Activated CD8-positive, alpha-beta memory T cell treated with anti-CD3 and anti-CD28 coated beads, Interleukin-2, amount 50 U/mL, for 48 hours (primary cell): ENCODE data around the gene NGF.

Experiments used
- DNase-seq: peaks from one replicate; pipeline ENCODE4 v3.0.0-alpha.2; 2020

NGF gene

DNA sequence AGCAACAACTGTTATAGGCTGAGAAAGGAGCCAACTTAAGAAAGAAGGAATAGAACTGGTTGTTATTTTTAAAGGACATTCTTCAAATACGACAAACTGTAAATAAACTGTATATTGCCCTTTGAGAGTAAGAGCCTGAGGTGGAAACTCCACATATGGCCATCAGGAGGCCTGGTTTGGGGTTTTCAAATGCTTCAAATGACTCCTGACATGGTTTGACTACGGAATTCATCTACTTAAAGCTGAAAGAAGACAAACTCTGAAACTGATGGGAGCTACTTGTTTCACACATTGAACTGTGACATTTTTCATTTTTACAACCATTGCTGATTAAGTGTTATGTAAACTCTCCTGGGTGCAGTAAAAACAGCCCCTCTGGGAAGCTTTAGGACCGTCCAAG, 59.8 kb downstream of the NGF start:
- no peak for DNase-seq

DNA sequence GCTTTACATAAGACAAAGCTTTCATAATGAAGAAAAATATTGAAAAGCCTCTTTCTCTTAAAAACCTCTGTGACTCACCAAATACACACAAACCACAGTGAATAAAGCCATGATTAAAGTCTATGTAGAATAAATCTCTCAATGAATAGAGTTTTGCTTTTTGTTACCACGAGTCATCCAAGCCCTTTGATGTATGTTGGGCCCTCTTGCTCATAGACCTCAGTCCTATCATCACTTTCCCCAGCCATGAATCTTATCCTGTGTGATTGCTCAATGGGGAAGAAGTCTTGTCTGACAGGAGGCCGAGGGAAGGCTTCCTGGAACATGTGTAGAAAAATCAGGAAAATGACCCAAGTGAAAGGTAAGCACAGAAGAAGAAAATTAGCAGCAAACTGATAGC, 60.8 kb downstream of the NGF start:
- DNase-seq = no peak

DNA sequence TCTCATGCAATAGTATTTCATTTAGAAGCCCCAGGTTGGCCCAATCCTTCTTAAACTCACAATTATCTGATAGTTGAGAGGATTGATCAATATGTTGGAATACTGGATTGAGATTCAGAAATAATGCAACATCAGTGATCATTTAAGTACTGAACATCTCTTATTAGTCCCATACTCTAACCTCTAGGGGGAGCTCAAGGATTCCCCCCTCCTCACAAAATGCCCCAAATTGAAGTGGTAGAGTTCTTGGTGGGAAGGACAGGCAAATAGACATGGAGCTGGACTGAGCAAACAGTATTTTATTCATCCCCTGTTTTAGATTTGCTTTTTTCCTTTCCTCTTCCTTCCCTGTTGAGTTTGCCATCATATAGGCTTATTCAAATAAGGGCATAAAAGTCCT, 62.8 kb downstream of the NGF start:
- DNase-seq = no peak

DNA sequence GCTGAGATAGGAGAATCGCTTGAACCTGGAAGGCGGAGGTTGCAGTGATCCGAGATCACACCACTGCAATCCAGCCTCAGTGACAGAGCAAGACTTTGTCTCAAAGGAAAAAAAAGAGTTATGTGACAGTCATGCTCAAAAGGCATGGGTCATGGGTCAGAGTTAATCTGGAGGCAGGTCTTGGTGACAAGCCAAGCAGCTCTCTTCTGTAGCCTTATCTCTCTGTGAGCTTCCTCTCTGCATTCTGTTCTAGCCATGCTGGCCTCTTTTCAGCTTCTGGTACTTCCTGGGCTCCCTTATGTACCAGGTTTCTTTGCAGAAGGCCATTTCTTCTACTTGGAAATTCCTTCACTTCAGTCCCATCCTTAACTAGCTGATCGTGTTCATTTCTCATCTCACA, 63.6 kb downstream of the NGF start:
- DNase-seq = no peak

DNA sequence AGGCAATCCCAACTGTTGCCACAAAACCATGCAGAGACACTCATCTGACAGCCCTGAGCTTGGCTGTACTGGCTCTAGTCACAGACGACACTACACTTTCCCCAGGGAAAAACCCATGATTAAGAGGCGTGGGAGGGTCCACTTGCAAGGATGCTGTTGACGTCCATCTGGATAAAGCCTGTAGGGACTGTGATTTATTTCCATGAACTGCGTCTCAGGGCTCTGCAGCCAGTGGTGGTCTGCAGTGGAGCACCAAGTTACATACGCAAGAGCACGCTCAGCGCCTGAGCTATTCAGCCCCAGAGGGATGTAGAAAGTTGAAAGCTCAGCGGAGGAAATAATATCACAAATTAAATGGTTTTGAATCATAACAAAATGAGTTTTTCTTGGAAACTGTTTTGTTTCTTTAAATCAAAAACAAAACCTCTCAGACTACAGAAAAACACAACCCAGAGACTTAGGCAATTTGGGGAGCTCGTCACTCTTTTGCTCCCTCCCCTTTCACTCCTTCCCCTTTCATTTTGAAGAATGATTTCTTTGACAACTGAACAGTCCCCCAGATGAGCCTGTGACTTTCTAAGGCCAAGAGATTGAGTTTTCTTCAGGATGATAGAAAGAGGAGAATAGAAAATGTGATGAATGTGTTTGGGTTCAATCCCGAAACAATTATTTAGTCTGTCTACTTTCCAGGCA, 71.2 kb downstream of the NGF start:
- no peak for DNase-seq

DNA sequence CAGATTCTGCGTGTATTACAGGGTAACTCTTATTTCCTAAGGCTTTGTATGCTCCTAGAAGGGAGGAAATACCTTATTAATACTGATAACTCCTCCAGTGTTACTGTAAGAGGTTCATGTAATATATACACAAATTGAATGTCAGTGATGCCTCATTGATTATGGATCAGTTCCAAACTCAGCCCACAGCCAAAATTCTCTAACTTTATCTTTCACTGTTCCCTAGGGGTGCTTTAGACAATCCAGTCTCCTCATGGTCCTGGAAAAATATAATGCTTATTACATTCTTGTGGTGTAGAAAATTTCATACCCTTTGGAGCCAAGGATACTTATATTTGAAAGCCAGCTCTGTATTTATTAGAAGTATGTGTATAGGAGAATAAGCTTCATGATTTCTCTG, 73.0 kb downstream of the NGF start:
- no peak for DNase-seq

DNA sequence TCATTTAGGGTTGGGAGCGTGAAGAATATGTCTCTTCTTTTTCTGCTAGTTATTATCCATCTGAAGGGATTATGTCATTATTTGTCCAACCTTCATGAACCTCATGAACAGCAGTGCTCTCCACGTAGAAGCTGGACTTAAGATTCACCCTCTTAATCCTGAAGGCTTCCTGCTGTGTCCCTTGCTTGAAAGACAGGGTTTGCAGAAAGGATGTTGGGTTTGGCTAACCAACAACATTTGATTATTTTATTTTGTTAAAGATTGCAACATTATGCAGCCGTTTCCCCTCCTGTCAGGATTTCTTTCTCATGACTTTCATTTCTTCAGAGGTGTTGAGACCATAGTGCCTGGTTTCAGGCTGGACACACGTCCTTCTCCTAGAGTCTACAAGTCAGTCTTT, 75.2 kb downstream of the NGF start:
- DNase-seq = no peak

DNA sequence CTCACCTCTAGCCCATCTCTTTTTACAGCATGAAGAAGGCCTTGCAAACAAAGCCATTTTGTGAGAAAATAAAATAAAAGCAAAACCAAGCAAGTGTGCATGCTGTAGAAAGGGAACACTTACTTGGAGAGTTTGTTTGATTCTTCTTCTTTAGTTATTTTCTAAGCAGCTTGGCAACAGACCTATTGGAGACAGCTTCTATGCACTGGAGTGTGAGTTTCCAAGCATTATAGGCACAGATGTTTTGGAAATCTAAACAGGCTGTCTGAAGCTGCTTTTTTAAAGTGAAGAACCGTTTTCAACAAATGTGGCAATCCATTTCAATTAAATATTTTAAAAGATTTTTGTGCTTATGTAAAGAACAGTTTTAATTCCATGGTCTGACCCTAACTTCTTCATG, 76.6 kb downstream of the NGF start:
- no peak for DNase-seq

DNA sequence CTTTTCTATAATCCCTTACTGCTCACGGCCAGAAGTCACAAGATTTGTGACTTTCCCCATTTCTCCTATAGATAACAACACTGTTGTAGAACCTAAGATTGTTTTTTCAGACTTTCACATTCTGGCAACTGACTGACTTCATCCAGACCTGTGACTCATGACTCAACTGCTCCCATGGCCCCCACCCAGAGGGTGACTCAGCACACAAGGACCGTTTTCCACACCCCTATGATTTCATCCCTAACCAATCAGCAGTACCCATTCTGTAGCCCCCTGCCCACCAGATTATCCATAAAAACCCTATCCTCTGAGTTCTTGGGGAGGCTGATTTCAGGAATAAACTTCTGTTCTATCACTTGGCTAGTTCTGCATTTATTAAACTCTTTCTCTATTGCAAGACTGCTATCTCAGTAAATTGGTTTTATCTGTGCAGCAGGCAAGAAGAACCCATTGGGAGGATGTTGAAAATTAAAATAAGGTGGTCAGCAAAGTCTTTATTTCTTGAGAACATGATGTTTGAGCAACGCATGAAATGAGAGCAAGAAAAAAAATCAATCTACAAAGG, 79.7 kb downstream of the NGF start:
- no peak for DNase-seq

DNA sequence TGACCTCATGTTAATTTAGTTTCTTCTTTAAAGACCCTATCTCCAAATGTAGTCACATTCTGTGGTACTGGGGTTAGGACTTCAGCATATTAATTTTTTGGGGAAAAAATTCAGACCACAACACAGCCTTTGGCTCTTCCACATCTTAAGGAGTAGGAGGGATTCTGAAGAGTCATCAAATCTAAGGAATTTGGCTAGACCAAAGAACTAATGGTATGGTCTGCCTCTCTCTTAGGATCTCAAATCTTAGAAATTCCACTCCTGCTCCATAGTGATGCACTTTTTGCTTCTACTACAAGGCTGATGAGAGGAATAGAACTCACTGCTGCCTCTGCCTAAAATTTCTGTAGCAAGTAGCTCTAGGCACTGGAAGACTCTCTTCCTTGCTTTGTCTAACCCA, 80.5 kb downstream of the NGF start:
- DNase-seq = no peak

DNA sequence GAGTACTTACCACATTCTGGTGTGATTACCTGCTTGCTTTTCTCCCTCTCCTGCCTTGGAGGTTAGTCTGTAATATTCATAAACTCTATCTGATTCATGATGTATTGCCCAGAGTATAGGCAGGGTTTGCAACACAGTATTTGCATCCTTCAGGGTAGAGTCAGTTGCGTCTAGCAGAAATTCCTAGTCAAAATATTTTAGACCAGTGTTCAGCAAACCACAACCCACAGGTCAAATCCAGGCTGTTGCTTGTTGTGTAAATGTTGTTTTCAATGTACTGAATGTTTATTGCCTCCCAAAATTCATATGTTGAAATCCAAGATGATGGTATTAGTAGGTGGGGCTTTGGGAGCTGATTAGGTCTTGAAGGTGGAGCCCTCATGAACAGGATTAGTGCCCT, 82.9 kb downstream of the NGF start:
- DNase-seq = no peak

DNA sequence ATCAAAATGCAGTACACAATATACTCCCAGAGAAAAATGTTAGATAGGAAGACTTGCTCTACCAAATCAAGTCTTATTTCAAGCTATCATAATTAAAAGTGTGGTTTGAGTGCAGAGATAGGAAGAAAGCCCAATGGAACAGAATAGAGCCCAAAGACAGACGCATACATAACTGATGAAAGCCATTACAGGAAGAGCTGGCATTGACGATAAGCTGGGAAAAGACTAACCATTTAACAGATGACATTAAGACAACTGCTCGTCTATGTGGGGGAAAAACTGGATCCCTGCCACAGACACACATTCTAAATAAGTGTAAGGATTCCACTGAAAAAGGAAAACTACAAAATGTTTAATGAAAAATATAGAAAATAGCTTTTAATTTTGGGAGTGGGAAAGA, 85.5 kb downstream of the NGF start:
- no peak for DNase-seq

DNA sequence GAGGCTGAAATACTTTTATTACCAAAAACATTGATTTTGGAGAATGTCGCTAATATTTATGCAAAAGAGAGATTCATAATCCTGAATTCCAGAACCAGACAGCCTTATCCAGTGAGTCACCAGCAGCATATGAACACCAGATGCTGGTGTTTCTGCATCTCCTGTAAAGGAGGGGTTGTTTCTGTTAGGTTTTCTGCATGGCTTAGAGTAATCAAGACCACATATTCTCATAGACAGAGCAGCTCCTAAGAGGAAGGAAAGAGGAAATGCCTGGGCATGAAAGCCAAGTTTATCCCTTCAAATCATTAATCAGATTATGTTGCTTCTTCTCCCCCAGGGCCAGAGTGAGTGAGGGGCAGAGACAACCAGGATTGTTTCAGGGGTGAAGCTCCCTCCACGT, 86.2 kb downstream of the NGF start:
- no peak for DNase-seq

DNA sequence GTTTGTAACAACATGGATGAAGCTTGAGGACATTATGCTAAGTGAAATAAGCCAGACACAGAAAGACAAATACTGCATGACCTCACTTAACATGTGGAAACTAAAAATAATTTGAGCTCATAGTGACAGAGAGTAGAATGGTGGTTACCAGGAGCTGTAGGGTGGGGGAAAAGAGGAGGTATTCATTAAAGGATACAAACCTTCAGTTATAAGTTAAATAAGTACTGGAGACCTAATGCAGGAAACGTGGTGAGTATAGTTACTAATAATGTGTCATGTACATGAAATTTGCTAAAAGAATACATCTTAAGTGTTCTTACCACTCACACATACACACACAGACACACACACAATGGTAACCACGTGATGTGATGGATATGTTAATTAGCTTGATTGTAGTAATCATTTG, 86.7 kb downstream of the NGF start:
- no peak for DNase-seq

DNA sequence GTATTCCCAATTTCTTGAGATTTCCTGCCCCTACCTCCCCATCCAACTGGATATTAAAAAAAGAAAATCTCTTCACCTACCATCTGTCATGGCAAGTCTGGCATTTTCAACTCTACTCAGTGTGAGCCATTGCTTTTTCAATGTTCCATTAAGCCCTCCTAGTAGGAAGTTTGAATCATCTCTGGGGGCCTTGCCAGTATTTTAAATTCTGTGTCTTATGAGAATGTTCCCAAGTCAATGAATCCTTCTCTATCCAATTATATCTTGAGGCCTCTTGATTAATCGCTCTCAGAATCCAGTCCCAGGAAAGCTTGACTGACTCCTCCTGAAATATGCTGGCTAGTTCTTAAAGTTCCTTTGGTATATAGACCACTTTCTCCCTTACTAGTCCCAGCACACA, 91.5 kb downstream of the NGF start:
- DNase-seq = no peak

DNA sequence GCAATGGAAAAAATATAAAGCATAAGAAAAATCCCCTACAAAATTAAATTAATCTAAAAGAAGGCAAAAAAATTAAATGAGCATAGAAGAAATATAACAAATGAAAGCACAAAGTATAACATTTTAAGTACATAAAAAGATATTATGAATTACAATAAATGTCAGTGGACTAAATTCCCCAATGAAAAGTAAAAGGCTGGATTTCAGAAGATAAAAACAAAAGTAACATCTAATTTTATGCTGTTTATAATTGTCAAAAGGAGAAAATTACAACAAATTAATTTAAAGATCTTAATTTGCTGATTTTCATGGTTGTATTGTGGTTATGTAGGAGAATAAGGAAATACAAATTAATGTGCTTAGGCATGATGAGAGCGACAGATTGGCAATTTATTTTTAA, 92.8 kb downstream of the NGF start:
- DNase-seq = no peak

DNA sequence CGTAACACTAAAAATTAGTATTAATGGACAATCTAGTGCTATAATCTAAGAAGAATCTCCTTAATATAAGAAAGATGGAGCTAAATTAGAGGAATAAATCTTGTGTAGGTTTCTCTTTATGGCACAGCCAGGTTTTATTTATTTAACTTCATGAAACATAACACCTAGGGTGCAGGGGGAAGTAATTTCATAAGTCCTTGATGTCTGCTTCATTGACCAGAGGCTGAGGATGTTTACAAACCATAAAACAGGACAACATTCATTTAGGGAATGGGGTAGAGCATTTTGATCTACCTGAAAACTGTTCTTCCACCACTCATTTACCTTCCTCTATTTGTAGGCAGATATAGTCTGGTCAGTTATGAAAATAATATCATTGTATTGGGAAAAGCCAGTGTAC, 95.5 kb downstream of the NGF start:
- no peak for DNase-seq

DNA sequence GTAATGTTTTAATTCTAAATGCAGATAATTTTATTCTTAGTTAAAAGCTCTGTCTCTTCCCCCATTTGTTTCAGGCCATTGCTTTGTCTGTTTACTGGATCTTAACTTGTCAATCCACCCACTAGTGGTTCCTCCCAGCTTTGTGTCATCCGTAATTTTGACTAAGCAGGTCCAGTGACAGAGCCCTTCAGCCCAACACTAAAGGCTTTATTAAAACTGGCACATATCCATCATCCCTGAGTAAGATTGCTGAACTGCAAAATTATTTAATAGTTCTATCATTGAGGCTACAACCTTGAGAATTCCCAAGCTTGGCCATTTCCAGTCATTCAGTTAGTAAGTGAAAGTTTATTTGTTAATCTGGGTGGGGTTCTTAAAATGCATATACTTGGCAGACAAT, 96.7 kb downstream of the NGF start:
- no peak for DNase-seq

DNA sequence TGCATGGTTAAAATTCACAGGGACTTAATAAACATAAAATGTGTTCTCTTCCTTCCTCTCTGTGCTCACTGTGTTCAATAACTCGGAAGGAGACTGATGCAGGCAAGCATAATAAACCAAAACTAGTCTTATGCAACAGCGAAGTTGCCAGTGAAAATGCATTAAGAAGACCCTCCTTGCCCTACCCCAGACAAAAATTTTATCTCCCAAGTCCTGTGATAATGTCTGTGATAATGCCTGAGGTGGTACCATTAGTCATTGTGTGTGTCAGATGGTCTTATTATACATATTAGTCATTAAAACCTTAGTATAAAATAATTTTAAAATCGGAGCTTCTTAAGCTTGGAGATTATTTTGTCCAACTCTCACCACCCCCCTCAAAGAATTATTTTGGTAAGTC, 97.8 kb downstream of the NGF start:
- DNase-seq = no peak

DNA sequence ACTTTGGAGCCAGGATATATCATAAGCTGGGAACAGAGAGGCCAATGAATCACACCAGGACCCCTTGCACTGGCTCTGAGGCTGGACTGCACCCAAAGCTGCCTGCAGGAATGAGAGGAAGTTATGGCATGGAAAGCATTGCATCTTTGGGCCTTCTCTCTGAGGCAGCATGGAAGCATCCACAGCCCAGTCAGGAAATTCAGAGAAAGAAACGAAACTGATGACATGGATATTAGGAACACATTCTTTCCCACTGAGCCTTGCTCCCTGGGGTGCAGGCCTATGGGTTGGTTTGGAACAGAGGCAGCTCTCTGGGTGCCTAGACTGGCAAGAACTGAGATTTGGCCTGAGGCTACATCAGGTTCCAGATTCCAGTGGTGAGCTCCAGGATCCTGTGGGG, 98.6 kb downstream of the NGF start:
- DNase-seq = no peak

DNA sequence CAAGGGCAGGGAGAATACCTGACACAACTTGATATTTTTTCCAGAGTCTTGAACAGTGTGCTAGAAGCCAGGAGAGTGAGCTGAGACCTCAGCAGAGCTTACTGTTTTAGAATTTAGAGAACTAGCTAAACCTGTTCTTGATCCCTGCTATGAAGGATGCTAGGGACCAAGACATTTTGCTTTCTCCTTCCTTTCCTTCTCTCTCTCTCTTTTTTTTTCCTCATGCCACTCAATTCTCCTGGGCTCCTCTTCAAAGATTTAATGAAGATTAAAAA, 99.0 kb downstream of the NGF start:
- no peak for DNase-seq

DNA sequence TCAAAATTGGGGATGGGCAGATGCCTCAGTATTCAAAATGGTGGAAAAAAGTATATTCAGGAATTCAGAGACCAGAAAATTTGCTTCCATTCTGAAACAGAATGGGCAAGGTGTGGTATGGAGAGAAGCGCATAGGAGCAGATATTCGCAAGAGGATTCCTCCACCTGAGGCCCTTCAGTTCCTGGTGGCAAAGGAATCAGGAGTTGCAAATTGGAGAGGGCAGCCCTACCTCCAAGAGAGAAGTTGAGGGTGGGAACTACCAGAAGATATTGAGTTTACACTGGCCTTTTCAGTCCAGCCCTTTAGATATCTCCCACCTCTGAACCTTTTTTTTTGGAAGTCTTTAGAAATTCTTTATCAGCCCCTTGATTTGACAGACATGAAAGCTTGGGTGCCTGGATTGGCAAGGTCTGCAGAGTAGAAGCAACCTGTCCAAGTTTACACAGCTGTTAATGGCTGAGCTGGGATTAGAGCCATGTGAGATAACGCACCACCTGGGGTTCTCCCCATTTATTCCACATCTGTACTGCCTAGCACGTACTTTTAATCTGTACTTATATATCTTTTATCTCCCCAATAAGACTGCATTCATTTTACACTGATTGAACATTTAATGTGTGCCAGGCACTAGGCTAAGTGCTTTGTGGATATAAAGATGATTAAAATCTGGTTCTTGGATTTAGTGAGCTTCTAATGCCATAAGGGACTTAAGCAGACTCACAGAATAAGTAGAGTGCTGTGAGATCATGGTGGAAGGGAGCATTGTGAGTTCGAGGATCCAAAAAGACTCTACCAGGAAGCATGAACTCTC, 99.5 kb downstream of the NGF start:
- no peak for DNase-seq

DNA sequence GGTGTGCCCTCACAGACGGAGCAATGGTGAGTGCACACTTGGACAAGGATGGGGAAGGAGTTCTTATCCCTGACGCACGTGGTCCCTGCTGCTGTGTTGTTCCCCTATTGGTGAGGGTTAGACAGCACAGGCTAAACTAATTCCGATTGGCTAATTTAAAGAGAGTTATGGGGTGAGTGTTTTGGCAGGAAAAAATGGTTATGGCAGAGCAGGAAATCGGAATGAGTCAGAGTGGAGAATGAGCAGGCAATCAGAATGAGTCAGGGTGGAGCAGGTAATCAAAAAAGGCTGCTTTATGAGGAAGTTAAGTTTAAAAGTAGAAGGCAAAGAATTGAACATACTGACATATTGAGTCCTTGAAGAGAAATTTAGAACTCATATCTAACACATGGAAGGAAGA, 100.5 kb downstream of the NGF start:
- no peak for DNase-seq

DNA sequence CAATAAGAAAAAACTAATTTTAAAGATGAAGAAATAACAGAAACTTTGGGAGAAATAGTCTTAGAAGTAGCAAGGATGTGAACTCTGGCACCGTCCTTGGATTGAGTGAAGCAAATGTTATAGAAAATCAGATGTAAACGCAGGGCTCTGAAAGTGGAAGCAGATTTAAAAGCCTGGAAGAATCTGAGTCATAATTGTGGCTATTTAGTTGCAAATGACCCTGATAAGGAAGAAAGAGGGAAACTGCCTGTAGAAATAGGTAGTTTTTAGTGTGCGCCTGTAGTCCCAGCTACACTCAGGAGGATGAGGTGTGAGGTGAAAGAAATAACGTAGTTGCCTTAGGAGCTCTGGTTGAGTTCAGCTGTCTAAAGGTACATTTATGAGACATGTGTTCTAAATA, 101.0 kb downstream of the NGF start:
- DNase-seq = no peak
